NCI-H1436 treated with DMSO at 0.1 percent for 48 hours (cell line): ENCODE data around the gene WWOX.
"Not testable (repeated sequence)": the region's sequence is repeated elsewhere in the genome, so short reads cannot be mapped to it uniquely, and the experiment has no call there.

Experiments used
- DNase-seq: peaks from one replicate; lab custom pipeline; 2025; lab: John Stamatoyannopoulos, UW

The WWOX gene

DNA sequence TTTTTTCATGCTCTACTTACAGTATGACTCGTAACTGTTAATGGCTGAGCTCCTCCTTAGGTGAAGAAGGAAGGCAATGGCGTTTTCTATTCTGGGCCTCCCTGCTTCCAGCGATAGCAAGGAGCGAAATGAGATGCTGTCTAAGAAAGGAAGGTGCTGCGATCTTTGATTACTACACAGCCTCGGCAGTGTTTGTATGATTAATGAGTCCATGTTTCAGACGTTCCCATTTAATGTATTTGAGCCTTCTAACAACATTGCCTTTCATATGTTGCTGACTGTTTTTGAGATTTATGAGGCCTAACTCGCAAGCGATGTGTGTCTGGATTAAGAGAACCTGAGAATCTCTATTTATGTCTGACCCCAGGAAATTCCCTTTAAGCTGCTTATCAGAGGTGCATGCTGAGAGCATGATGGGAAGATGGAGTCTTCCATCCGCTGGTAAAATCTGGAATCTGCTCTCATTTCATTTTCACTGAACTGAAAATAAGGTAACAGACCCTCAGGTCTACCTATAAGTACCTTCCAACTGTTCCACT, 403.4 kb downstream of the WWOX start:
- no peak for DNase-seq

DNA sequence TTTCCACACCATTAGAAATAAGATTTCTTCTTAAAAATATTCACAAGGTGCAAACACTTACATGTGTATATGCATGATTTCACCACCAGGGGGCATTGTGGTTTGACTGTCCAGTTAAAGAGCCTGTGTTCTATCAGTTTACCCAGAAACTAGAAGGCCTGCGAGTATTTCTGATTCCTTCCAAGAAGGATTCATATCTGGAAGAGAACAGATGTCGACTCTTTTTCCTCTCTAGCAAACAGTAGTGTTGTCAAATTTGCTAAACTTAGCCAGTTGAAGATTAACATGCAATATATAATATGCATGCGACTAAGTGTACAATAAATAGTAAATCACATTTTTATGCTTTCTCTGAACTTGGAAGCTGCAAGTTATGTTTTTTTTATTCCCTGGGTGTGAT, 404.1 kb downstream of the WWOX start:
- DNase-seq: no peak

DNA sequence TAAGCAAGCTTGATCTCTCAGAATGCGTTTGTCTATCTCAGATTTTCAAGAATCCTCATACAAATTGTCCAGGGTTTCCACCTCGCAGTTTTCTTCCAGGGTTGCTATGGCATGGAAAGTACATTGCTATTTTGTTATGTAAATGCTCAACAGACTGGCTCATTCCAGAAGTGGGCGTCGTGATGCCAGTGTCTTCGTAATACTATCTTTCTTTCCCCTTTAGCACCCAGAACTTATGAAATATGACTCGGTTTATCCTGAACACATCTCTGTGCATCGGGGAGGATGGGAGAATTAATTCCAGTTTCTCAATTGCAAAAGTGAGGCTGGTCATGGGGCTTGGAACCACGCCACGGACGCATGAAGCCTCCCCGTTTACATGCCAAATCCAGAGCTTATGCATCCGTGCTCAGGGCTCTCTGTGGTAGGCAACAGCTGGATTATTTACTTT, 405.0 kb downstream of the WWOX start:
- DNase-seq: no peak

DNA sequence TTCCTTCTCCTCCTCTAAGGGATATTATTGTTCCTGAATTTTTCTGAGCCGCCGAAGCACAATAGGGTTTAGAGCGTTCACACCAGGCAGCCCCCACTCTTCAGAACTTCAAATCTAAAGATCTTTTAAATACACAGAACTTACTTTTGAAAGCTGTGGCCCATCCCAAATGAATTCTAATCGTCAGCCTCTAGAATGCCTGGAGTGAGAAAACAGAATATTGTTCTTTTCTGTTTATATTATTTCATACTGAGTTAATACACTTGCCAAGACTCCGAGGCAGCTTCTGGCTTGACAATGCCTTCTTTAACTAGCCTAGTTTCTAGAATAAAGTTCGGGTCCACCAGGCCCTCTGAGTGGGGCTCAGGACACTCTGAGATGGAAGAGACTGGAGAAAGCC, 405.6 kb downstream of the WWOX start:
- no peak for DNase-seq

DNA sequence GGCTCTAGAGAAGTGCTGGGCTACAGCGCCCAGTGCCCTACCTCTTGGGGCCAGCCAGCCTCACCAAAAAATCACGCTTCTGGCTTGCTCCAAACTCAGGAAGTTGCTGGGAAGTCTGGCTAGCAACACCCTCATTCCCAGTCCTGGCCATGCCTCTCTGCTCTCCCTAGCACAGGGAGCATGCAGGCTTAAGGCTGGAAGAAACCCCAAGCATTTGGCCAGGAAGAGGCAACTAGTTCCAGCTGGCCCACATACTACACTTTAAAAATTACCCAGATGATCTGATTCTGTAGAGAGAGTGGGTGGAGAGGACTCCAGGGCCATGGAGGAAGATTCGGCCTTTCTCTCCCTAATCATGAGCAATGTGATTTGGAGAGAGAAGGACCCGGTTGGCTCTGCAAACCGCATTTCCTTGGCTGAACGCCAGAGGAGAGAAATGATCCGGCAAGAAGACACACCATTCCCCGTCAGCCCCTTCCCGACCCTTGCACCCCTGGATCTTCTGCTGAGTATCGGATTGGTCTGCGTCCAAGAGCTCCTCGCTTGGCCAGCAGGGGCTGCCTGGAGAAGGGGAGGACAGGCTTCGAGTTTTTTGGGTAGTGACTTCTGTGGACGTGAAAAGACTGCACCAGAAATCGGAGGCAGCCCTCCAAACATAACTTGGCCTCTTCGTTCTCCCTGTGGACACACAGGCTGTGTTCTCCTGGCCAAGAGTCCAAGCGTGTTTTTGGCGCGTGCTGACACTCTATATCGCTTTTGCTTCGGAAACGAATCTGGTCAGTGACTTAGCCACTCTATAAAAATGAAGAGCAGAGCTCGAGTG, 406.3 kb downstream of the WWOX start:
- DNase-seq: no peak

DNA sequence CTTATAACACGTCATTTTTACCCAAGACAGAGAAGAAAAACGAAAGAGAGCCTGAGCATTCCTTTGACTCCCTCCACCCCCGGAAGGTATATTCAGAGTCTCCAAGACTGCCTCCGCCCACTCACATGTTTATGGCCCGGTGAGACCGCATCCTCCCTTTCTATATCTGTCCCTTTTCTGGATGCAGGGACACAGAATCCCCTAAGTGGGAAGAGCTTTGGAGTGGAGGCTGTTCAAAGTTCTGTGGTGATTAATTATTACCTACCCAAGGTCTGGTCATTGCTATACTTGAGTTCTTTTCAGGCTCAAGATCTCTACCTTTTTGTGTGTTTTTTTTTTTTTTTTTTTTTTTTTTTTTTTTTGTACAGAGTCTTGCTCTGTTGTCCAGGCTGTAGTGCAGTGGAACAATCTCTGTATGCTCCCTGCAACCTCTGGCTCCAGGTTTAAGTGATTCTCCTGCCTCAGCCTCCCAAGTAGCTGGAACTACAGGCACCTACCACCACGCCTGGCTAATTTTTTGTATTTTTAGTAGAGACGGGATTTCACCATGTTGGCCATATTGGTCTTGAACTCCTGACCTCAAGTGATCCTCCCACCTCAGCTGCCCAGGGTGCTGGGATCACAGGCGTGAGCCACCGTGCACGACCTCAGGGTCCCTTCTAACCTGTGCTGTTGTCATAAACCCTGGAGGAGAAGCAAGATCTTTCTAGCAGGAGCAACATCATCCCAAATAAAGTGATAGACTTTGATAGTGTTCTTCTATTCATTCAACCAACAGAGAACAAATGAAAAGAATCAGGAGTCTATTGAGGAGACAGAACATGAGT, 407.1 kb downstream of the WWOX start:
- DNase-seq: no peak

DNA sequence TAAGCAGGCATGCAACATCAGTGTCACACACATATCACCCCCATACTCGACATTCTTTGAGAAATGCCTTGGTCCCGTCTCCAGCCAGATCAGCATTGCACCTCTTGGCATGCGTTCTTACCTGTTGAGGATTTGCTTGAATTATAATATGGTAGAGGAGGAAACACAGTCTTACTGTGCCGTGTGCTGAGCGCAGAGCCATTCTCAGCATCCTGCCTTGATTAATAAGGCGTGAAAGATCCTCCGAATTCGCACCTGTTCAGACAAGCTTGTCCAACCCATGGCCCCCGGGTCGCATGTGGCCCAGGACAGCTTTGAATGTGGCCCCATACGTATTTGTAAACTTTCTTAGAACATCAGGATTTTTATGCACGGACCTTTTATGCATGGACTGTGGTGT, 408.1 kb downstream of the WWOX start:
- DNase-seq: no peak

DNA sequence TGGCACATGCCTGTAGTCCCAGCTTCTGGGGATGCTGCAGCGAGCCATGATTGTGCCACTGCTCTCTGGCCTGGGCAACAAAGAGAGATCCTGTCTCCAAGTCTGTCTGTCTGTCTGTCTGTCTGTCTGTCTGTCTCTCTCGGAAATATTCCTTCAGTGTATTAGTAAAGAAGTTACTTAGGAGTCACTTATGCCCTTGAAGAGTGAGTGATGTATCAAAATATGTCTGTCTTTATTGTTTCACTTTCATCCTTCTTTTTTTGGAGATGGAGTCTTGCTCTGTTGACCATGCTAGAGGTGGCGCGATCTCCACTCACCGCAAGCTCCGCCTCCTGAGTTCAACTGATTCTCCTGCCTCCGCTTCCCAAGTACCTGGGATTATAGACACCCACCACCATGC, 410.5 kb downstream of the WWOX start:
- DNase-seq: no peak

DNA sequence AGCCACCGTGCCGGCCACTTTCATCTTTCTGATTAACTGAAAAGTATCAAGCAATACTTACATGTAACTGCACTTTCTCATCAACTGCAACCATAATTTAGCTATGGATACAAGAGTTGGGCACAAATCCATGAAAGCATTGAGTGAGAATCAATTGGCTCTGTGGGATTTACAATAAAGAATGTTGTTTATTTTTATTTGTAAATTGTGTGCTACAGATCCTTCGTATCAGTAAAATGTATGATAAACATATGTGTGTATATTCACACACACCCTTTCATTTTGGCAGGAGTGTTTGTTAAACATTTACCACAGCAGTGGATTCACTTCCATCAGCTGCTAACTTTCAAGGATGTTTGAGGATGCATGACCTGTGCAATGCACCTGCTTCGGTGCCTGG, 411.0 kb downstream of the WWOX start:
- no peak for DNase-seq

DNA sequence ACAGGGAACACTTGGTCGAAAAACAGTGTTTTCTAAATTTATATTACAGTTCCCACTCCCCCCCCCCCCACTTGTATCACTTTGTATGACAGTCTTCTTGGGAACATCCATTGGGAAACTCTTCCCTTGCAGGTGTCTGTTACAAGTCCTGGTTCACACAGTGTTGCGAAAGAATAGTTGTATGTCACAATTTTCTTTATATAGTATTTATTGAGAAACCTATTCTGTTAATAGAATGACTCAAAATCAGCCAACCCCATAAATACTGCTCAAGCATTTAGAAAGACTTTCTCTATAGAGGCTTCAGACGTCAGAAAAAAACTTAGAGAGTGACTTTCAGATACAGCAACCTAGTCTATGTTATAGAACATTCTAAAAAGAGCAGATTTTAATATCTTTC, 414.4 kb downstream of the WWOX start:
- DNase-seq: no peak

DNA sequence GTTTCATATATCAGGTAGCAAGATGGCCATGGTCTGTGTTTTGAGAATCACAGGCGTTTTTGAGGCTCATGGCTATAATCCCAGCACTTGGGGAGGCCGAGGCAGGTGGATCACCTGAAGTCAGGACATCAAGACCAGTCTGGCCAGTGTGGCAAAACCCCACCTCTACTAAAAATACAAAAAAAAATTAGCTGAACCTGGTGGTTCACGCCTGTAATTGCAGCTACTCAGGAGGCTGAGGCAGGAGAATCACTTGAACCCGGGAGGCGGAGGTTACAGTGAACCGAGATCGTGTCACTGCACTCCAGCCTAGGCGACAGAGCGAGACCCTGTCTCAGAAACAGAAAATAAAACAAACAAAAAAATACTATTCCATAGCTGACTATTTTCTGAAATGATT, 415.4 kb downstream of the WWOX start:
- not testable (repeated sequence) for DNase-seq

DNA sequence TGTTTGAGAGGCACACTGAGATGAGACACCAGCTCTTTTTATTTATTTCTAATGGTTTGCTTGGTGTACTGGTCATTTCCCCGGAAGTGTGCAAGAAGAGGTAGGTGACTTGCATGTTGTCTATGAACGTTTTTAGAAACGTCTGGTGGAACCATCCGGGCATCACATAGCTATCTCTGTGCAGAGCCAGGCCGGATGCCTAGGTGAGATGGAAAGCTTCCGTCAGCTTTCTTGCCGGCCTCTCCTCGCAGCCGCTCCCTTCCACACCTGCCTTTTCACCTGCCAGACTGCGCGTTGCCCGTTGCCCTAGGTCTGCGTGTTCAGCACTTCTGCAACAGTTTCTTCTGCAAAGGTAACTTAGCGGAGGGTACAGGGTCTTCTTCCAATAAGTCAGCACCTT, 416.0 kb downstream of the WWOX start:
- DNase-seq: no peak

DNA sequence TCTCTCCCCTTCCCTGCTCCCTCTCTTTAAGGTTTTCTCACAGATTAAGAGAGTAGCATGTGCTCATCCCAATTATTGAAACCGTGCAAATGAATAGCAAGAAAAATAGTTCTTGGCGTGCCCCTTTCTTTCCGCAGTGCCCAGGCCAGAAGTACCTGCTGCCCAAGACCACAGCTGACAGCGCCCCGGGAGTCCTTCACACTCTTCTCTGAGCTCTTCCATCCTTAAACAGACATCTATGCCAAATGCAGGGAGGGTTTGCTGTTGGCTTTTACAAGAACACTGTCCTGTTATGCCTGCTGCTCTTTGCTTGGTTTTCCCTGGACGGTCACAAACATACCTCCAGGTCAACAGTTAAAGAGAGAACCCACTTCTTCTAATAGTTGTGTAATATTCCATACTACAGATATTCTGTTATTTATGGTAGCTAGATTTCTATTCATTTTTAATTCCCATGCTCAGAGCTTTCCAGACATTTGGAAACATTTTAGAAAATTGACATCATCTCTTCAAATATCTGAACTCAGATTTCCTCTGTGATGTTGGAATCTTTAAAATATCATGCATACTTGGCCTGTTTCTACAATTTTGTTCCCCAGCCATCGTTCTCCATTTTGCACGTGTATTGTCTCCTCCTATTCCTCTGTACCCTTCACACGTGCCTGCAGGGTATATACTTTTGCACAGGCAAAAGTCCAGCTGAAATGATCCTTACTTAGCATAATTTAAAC, 416.7 kb downstream of the WWOX start:
- DNase-seq: no peak

DNA sequence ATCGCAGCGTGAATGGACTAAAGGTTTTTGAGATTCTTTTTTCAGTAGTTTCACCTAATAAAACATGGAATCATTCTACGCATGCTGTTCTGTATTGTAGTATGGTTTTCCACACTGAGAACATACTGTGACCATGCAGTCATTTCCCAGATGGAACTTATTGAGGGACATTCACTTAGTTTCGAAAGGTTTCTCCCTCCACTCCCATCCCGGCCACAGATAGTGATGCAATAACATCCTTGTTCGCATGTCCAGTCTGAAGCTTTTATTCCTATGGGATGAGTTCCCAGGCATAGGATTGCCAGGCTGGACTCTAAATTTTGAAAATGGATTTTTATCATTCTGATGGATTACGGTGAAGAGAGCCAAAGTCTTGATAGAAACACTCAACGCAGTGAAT, 420.4 kb downstream of the WWOX start:
- no peak for DNase-seq

DNA sequence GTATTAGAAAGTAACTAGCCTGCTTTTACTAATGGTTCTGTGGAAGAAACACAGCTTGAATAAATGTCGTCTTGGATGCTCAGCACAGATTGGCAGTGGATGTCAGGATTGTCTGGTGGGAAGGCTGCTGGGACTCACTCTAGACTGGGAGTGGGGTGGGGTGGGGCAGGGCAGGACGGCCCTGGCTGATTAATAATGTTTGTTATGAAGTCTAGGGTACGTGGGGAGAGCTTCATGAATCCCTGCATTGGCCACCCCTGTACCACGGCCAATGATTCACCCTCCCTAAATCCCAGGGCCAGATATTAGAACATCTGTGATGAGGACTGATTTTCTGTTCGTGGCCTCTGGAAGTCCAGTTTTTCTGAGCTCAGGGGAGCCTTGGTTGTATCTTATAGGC, 421.0 kb downstream of the WWOX start:
- no peak for DNase-seq

DNA sequence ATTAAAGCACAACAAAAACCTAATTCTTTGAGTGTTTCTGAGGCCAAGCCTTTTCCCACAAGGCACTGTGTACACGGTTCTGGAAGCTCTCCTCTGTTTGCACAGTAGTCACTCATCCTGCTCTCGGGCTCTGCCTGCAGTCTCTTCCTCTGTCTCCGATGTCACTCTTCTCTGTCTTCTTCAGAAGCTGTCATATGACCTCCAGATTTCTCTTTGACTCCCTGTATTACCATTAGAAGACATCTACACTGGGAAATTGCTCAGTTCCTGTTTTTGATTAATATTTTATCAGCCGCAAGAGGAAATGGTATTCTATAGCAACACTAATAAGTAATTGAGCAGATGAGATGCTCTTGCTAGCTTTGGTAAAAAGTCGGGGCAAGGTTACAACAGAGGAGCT, 422.9 kb downstream of the WWOX start:
- no peak for DNase-seq

DNA sequence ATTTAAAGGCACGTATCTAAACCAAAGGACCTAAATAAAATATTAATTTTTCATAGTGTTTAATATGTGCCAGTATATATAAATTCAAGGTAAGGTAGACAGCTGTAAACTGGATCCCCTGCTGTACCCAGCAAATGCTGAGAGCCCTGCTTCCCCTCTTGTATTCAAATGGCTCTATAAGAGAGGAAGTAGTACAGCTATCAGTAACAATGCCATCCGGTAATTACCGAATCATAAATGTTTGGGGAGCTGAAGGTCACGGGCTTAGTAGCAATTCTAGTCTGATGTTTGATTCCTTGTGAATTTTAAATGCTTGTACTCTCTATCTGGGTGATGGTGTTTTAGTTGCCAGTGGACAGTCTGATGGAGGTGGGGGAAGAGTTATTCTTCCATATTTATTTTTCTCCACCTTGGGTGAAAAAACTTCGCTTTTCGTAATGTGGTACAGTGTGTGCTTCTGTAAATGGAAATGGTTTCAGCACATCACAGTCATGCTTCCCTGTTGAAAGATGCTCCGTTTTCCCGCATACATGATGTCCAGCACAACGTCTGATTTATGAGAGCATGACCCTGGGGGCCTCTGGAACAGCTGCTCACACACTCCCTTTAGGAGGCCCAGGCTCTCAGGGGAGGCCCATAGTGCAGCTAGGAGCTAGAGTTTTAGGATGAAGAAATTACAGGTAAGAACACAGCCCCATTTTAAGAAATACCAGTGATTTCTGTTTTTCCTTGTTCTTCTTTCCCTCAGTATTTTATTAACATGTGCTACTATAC, 423.9 kb downstream of the WWOX start:
- DNase-seq: no peak

DNA sequence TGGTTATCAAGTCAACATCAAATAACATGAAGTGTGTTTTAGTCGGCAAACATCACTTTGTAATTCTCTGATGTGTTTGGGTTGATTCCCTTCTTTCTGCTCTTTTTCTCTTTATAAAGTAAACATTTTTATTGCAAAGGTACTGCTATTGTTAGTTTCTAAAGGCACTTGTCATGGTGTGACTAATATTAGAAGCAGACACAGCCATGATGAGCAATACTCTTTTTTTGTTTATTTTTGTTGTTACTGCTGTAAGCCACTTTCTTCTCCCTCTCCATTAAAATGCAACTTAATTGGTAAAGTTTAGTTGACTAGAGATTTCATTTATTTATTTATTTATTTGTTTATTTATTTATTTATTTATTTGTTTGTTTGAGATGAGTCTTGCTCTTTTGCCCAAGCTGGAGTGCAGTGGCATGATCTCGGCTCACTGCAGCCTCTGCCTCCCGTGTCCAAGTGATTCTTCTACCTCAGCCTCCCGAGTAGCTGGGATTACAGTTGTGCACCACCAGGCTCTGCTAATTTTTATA, 424.7 kb downstream of the WWOX start:
- DNase-seq: no peak

DNA sequence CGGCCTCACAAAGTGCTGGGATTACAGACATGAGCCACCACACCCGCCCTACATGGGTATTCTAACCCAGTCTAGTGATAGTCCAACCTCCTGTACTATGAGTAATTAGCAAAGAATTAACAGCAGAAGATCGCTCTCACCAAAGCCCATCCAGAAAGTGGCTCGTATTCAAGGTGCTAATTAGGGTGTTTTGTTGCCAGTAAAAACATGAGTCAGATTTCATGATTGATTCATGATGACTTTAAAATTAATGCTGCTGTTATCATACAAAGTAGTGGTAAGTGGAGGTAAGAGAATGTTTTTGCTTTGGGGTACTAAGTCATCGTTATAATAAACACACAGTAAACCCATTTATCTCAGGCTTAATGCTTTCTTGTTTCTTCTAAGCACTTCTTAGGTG, 428.8 kb downstream of the WWOX start:
- no peak for DNase-seq

DNA sequence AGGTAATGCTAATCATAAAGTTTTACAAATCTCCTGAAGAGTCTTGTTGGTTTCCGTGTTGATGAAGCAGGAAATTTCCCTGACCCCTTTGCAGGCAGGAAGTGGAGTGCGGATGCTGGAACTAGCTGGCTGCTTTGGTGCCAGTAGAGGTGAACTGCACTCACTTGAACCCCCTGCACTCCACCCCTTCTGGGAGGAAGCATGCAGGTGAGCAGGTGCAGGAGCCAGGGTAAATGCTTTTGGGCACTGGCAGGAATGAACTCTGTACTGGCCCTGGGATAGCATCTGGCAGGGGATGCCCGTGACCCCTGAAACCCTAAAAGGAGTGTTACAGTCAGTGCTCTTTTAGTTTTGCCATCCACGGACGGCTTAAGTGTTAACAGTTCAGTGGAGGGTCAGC, 430.4 kb downstream of the WWOX start:
- no peak for DNase-seq

DNA sequence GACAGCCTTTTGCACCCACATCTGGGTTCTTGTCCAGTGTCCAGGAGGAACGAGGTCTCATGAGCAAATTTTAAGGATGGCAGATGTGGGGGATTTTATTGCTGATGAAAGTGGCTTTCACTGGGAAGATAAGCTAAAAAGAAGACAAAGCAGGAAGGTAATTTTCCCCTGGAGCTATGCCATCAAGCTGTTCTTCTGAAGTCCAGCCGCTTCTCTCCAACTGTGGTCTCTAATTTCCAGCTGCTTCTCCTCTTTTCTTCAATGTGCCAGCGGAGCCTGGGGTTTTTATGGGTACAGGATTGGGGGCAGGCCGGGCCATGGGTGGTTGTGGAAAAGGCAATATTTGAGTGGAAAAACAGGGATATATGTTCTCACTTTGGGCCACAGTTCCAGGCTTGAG, 430.8 kb downstream of the WWOX start:
- no peak for DNase-seq
